ENCODE data around the gene RTEL1.

- TF ChIP-seq, protein P1, sequence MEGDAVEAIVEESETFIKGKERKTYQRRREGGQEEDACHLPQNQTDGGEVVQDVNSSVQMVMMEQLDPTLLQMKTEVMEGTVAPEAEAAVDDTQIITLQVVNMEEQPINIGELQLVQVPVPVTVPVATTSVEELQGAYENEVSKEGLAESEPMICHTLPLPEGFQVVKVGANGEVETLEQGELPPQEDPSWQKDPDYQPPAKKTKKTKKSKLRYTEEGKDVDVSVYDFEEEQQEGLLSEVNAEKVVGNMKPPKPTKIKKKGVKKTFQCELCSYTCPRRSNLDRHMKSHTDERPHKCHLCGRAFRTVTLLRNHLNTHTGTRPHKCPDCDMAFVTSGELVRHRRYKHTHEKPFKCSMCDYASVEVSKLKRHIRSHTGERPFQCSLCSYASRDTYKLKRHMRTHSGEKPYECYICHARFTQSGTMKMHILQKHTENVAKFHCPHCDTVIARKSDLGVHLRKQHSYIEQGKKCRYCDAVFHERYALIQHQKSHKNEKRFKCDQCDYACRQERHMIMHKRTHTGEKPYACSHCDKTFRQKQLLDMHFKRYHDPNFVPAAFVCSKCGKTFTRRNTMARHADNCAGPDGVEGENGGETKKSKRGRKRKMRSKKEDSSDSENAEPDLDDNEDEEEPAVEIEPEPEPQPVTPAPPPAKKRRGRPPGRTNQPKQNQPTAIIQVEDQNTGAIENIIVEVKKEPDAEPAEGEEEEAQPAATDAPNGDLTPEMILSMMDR (IDR thresholded peaks at IDR 0.05), result no peak
- no peak for TF ChIP-seq POLR2A (IDR thresholded peaks at IDR 0.05)
These were observed 5.4 kb downstream of the RTEL1 start for GRCh38 chr20:63663332-63664066.

Measured in testis (tissue), 2 donors.